WTC11 (cell line): Measurements from ENCODE around the gene BHLHE23. TPM values are rescaled to one million over a fixed set of nuclear protein-coding genes. Genes with fewer than 3 reads are reported as not detected.
A peak's percentile ranks its signal among the peaks of the same experiment; 100 is the strongest.

Experiments
- ATAC-seq: fragments of 200-7000 bp; cut with Tn5 transposase; 2 replicates; pipeline ENCODE4 v1.10.0; 2021; ENCODE audit warnings: mild to moderate bottlenecking, moderate library complexity
- CTCF ChIA-PET: fragments of 300-600 bp; sonication (Branson Sonifier 250); formaldehyde crosslinking; loops from one replicate; lab custom pipeline; 2021; ENCODE audit warnings: antibody characterized with exemption; lab: Charles Lee
- POLR2A ChIA-PET: fragments of 350-600 bp; sonication (Branson Sonifier 250); formaldehyde crosslinking; loops from one replicate; lab custom pipeline; 2021; ENCODE audit warnings: antibody characterized with exemption; lab: Charles Lee
- DNase-seq: peaks from one replicate; pipeline ENCODE4 v3.0.0; 2021; ENCODE audit warnings: low spot score
- H3K27ac Mint-ChIP-seq: 2 replicates; pipeline ENCODE4 v1.8.0; 2021; ENCODE audit warnings: mixed read lengths
- H3K27me3 Mint-ChIP-seq: 2 replicates; pipeline ENCODE4 v1.8.0; 2021; ENCODE audit warnings: low read depth, mild to moderate bottlenecking, moderate library complexity, mixed read lengths
- H3K36me3 Mint-ChIP-seq: 2 replicates; pipeline ENCODE4 v1.8.0; 2021; ENCODE audit warnings: mixed read lengths
- H3K4me1 Mint-ChIP-seq: 2 replicates; pipeline ENCODE4 v1.8.0; 2022; ENCODE audit warnings: mixed read lengths
- H3K4me3 Mint-ChIP-seq: 2 replicates; pipeline ENCODE4 v1.8.0; 2021; ENCODE audit warnings: mild to moderate bottlenecking, moderate library complexity, mixed read lengths
- H3K9me3 Mint-ChIP-seq: 2 replicates; pipeline ENCODE4 v1.8.0; 2021; ENCODE audit warnings: mixed read lengths
- E2F1 ChIP-seq: sonication (generic); formaldehyde crosslinking; IDR thresholded peaks from 2 replicates; pipeline ENCODE4 v1.8.0; 2022; ENCODE audit warnings: mild to moderate bottlenecking, missing genetic modification reagents
- ESRRA ChIP-seq: sonication (generic); formaldehyde crosslinking; IDR thresholded peaks from 2 replicates; pipeline ENCODE4 v1.8.1; 2022; ENCODE audit warnings: mild to moderate bottlenecking, missing genetic modification reagents, borderline replicate concordance
- FOXJ3 ChIP-seq: sonication (generic); formaldehyde crosslinking; IDR thresholded peaks from 2 replicates; pipeline ENCODE4 v1.9.0; 2021; ENCODE audit warnings: missing genetic modification reagents, mild to moderate bottlenecking, borderline replicate concordance
- FOXK1 ChIP-seq: sonication (generic); formaldehyde crosslinking; IDR thresholded peaks from 2 replicates; pipeline ENCODE4 v1.8.0; 2022; ENCODE audit warnings: mild to moderate bottlenecking, moderate library complexity, missing genetic modification reagents
- FOXP1 ChIP-seq: sonication (generic); formaldehyde crosslinking; IDR thresholded peaks from 2 replicates; pipeline ENCODE4 v1.8.0; 2022; ENCODE audit warnings: missing genetic modification reagents, mild to moderate bottlenecking, moderate library complexity, borderline replicate concordance
- HMGA2 ChIP-seq: fragments of 250-450 bp; sonication (Bioruptor Pico); IDR thresholded peaks from 2 replicates; pipeline ENCODE4 v1.4.0; 2021; ENCODE audit warnings: mild to moderate bottlenecking, moderate library complexity
- IRF2 ChIP-seq: sonication (generic); formaldehyde crosslinking; IDR thresholded peaks from 2 replicates; pipeline ENCODE4 v1.8.0; 2022; ENCODE audit warnings: low read depth, missing genetic modification reagents, borderline replicate concordance
- MAX ChIP-seq: sonication (generic); formaldehyde crosslinking; IDR thresholded peaks from 2 replicates; pipeline ENCODE4 v1.8.0; 2022; ENCODE audit warnings: mild to moderate bottlenecking, missing genetic modification reagents
- NR2C2 ChIP-seq: sonication (generic); formaldehyde crosslinking; IDR thresholded peaks from 2 replicates; pipeline ENCODE4 v1.8.0; 2022; ENCODE audit warnings: mild to moderate bottlenecking, missing genetic modification reagents
- PRDM15 ChIP-seq: sonication (generic); formaldehyde crosslinking; IDR thresholded peaks from 2 replicates; pipeline ENCODE4 v1.8.0; 2022; ENCODE audit warnings: missing genetic modification reagents
- SMAD3 ChIP-seq: sonication (generic); formaldehyde crosslinking; IDR thresholded peaks from 2 replicates; pipeline ENCODE4 v1.8.0; 2022; ENCODE audit warnings: missing genetic modification reagents, mild to moderate bottlenecking, borderline replicate concordance
- SP1 ChIP-seq: sonication (generic); formaldehyde crosslinking; conservative IDR thresholded peaks from 2 replicates; pipeline ENCODE4 v1.8.1; 2022; ENCODE audit warnings: missing genetic modification reagents
- TP53 ChIP-seq: sonication (generic); formaldehyde crosslinking; IDR thresholded peaks from 2 replicates; pipeline ENCODE4 v1.8.1; 2023; ENCODE audit warnings: mild to moderate bottlenecking, missing genetic modification reagents
- ZNF121 ChIP-seq: sonication (generic); formaldehyde crosslinking; IDR thresholded peaks from 2 replicates; pipeline ENCODE4 v1.8.0; 2023; ENCODE audit warnings: missing genetic modification reagents
- ZNF219 ChIP-seq: sonication (generic); formaldehyde crosslinking; IDR thresholded peaks from 2 replicates; pipeline ENCODE4 v1.8.0; 2023; ENCODE audit warnings: missing genetic modification reagents, mild to moderate bottlenecking, borderline replicate concordance
- ZNF416 ChIP-seq: fragments of 250-450 bp; sonication (Bioruptor Pico); IDR thresholded peaks from 2 replicates; pipeline ENCODE4 v1.9.0; 2021; ENCODE audit warnings: mild to moderate bottlenecking, inconsistent platforms
- ZSCAN18 ChIP-seq: fragments of 250-450 bp; sonication (Bioruptor Pico); IDR thresholded peaks from 2 replicates; pipeline ENCODE4 v2.1.2; 2022; ENCODE audit warnings: mild to moderate bottlenecking, moderate library complexity
- total RNA-seq: library from RNA; stranded (reverse); gene quantifications from 3 replicates; pipeline ENCODE4 v1.2.3, GENCODE V29; 2021

BHLHE23 gene
- total RNA-seq, 1 experiment from 2014 or later, result 1.3 TPM

GRCh38 chr20:63015662-63016361, 9.0 kb upstream of the BHLHE23 start:
- no peak for ATAC-seq
- CTCF ChIA-PET, result interaction anchor here (1.3 kb wide), 1 partner anchor 109 kb away, joined by 3 read pairs; no protein-coding TSS in a partner anchor

GRCh38 chr20:63015147-63015661, 8.4 kb upstream of the BHLHE23 start:
- H3K4me1 Mint-ChIP-seq, result peaks cover 22% of the 10 kb centered on the region
- H3K4me3 Mint-ChIP-seq, result peak overlapping the region; percentile 56; the same call in 1 of the 2 replicates
- peaks cover 19% of the 10 kb centered on the region for H3K9me3 Mint-ChIP-seq
- no peak for TF ChIP-seq E2F1 (CRISPR knock-in tag)
- TF ChIP-seq ZNF121 (CRISPR knock-in tag), result peak; percentile 66; the same call in 1 of the 2 replicates
- TF ChIP-seq, all 79 proteins: peak for 1
- ATAC-seq (no peak; the same call in 1 of the 2 replicates), DNase-seq (no peak)
- Mint-ChIP-seq H3K27ac (no peak overlapping the region), H3K36me3 (peaks cover 13% of the 10 kb centered on the region), H3K27me3 (peaks cover 29% of the 10 kb centered on the region)
- ChIA-PET CTCF (interaction anchor here (0.8 to 1.7 kb wide), 13 partner anchors 11 to 481 kb away, joined by 3 to 14 read pairs (median 5); no protein-coding TSS in a partner anchor), POLR2A (interaction anchor here (0.8 to 1.5 kb wide), 3 partner anchors 9 to 35 kb away, joined by 3 read pairs; partner anchors contain the start of gene BHLHE23)

More at GRCh38 chr20:63015662-63016361, 9.0 kb upstream of the BHLHE23 start:
- peaks cover 25% of the 10 kb centered on the region for H3K27me3 Mint-ChIP-seq
- peaks cover 17% of the 10 kb centered on the region for H3K36me3 Mint-ChIP-seq
- peaks cover 25% of the 10 kb centered on the region for H3K9me3 Mint-ChIP-seq
- no peak for TF ChIP-seq TP53 (CRISPR knock-in tag)
- POLR2A ChIA-PET, result no interaction called here
- peaks cover 19% of the 10 kb centered on the region for H3K4me1 Mint-ChIP-seq
- H3K27ac Mint-ChIP-seq, result no peak overlapping the region
- no peak for DNase-seq
- H3K4me3 Mint-ChIP-seq, result no peak overlapping the region

GRCh38 chr20:63014710-63015109, 7.9 kb upstream of the BHLHE23 start:
- Mint-ChIP-seq H3K27ac (no peak overlapping the region), H3K27me3 (peaks cover 33% of the 10 kb centered on the region), H3K4me1 (peaks cover 24% of the 10 kb centered on the region), H3K4me3 (peak overlapping the region; percentile 56), H3K9me3 (peaks cover 18% of the 10 kb centered on the region), H3K36me3 (peaks cover 12% of the 10 kb centered on the region)
- TF ChIP-seq SP1 (CRISPR knock-in tag) (0 out of 2 replicates have a peak, but pooled peaks have one; percentile 45), ZNF219 (CRISPR knock-in tag) (no peak), FOXK1 (CRISPR knock-in tag) (0 out of 2 replicates have a peak, but pooled peaks have one; percentile 54), MAX (CRISPR knock-in tag) (peak; percentile 82; the same call in 1 of the 2 replicates), TP53 (CRISPR knock-in tag) (peak; percentile 70)
- CTCF ChIA-PET, result interaction anchor here (0.8 to 1.7 kb wide), 13 partner anchors 9 to 482 kb away, joined by 3 to 14 read pairs (median 5); no protein-coding TSS in a partner anchor
- POLR2A ChIA-PET, result interaction anchor here (0.8 to 1.5 kb wide), 3 partner anchors 8 to 34 kb away, joined by 3 read pairs; partner anchors contain the start of gene BHLHE23
- peak; percentile 74 for DNase-seq
- ATAC-seq, result peak; percentile 97

GRCh38 chr20:63014287-63014686, 7.5 kb upstream of the BHLHE23 start:
- Mint-ChIP-seq H3K4me3 (peak overlapping the region; percentile 30), H3K4me1 (peaks cover 24% of the 10 kb centered on the region), H3K36me3 (peaks cover 12% of the 10 kb centered on the region), H3K27me3 (peaks cover 36% of the 10 kb centered on the region), H3K9me3 (peaks cover 18% of the 10 kb centered on the region), H3K27ac (no peak overlapping the region)
- no peak for DNase-seq
- ChIA-PET POLR2A (interaction anchor here (1.0 to 1.5 kb wide), 2 partner anchors 8 to 34 kb away, joined by 3 read pairs; partner anchors contain the start of gene BHLHE23), CTCF (interaction anchor here (0.8 to 1.7 kb wide), 13 partner anchors 10 to 482 kb away, joined by 3 to 14 read pairs (median 5); no protein-coding TSS in a partner anchor)
- no peak for TF ChIP-seq SMAD3 (CRISPR knock-in tag)
- TF ChIP-seq ESRRA (CRISPR knock-in tag), result no peak
- no peak for TF ChIP-seq NR2C2 (CRISPR knock-in tag)
- no peak for TF ChIP-seq FOXJ3 (CRISPR knock-in tag)
- TF ChIP-seq, all 79 proteins: peak for 0
- no peak for ATAC-seq

- Mint-ChIP-seq H3K27ac (no peak overlapping the region), H3K4me3 (no peak overlapping the region), H3K27me3 (peaks cover 46% of the 10 kb centered on the region), H3K9me3 (peaks cover 18% of the 10 kb centered on the region), H3K4me1 (peaks cover 30% of the 10 kb centered on the region), H3K36me3 (peaks cover 12% of the 10 kb centered on the region)
- no peak for DNase-seq
- no peak for ATAC-seq
- ChIA-PET CTCF (no interaction called here), POLR2A (no interaction called here)
- no peak for TF ChIP-seq FOXP1
- no peak for TF ChIP-seq IRF2 (CRISPR knock-in tag)
- TF ChIP-seq PRDM15 (CRISPR knock-in tag), result no peak
- no peak for TF ChIP-seq ZNF416 (CRISPR knock-in tag)
- no peak for TF ChIP-seq ZSCAN18 (CRISPR knock-in tag)
- TF ChIP-seq HMGA2 (CRISPR knock-in tag), result no peak
Measured at GRCh38 chr20:63013207-63013606, 6.4 kb upstream of the BHLHE23 start.
